Activated B cell treated with CpG ODN at 0.5 μM for 24 hours (primary cell): ENCODE data around the gene TSHZ3. TPM values are rescaled to one million over a fixed set of nuclear protein-coding genes. Genes with fewer than 3 reads are reported as not detected.

Experiments
- ATAC-seq: fragments of 200-7000 bp; cut with Tn5 transposase; one replicate; pipeline ENCODE4 v1.10.0; 2021; ENCODE audit warnings: low read depth, mild to moderate bottlenecking, moderate library complexity
- CTCF ChIA-PET: fragments of 350-600 bp; sonication (Branson Sonifier 250); formaldehyde crosslinking; loops from one replicate; lab custom pipeline; 2021; ENCODE audit warnings: antibody characterized with exemption; lab: Charles Lee
- POLR2A ChIA-PET: fragments of 350-600 bp; sonication (Branson Sonifier 250); formaldehyde crosslinking; loops from one replicate; lab custom pipeline; 2021; ENCODE audit warnings: antibody characterized with exemption; lab: Charles Lee
- DNase-seq: peaks from one replicate; pipeline ENCODE4 v3.0.0; 2022
- H3K27ac Mint-ChIP-seq: one replicate; pipeline ENCODE4 v1.8.0; 2020; ENCODE audit warnings: mixed read lengths
- H3K27me3 Mint-ChIP-seq: one replicate; pipeline ENCODE4 v1.8.0; 2021; ENCODE audit warnings: mixed read lengths
- H3K36me3 Mint-ChIP-seq: one replicate; pipeline ENCODE4 v1.8.0; 2021; ENCODE audit warnings: low read depth, mixed read lengths
- H3K4me1 Mint-ChIP-seq: one replicate; pipeline ENCODE4 v1.8.0; 2021; ENCODE audit warnings: mixed read lengths
- H3K4me3 Mint-ChIP-seq: one replicate; pipeline ENCODE4 v1.8.0; 2020; ENCODE audit warnings: mild to moderate bottlenecking, mixed read lengths
- H3K9me3 Mint-ChIP-seq: one replicate; pipeline ENCODE4 v1.8.0; 2020; ENCODE audit warnings: mixed read lengths
- CTCF ChIP-seq: fragments of 200-600 bp; IDR thresholded peaks from one replicate; pipeline ENCODE4 v1.8.0; 2022; ENCODE audit warnings: antibody characterized with exemption, mild to moderate bottlenecking
- intact Hi-C: fragments of 100-400 bp; cut with micrococcal nuclease; formaldehyde crosslinking; loops from one replicate; pipeline ENCODE4 v1.15.1; 2024
- total RNA-seq: library from RNA; stranded (reverse); gene quantifications from 2 replicates; pipeline ENCODE4 v1.2.3, GENCODE V29; 2022

TSHZ3 gene
- total RNA-seq, 1 donor from 2014 or later = not detected

- no peaks in the 10 kb centered on the region for H3K9me3 Mint-ChIP-seq
- CTCF ChIA-PET = no interaction called here
- no peak overlapping the region for H3K27ac Mint-ChIP-seq
- TF ChIP-seq CTCF = no peak
- no peak overlapping the region for H3K4me3 Mint-ChIP-seq
- H3K27me3 Mint-ChIP-seq = peaks cover 30% of the 10 kb centered on the region
- ATAC-seq (no peak), DNase-seq (no peak)
- no peaks in the 10 kb centered on the region for H3K36me3 Mint-ChIP-seq
- POLR2A ChIA-PET = no interaction called here
- H3K4me1 Mint-ChIP-seq = peaks cover 14% of the 10 kb centered on the region
- intact Hi-C loops = no loop called here
These were observed 6.3 kb downstream of the TSHZ3 start for GRCh38 chr19:31342926-31343325.

GRCh38 chr19:31340042-31341025, 8.9 kb downstream of the TSHZ3 start:
- Mint-ChIP-seq H3K4me3 (no peak overlapping the region), H3K9me3 (no peaks in the 10 kb centered on the region), H3K4me1 (peaks cover 13% of the 10 kb centered on the region), H3K27me3 (peaks cover 19% of the 10 kb centered on the region), H3K27ac (no peak overlapping the region), H3K36me3 (no peaks in the 10 kb centered on the region)
- no peak for TF ChIP-seq CTCF
- CTCF ChIA-PET = no interaction called here
- ATAC-seq (no peak), DNase-seq (no peak)
- intact Hi-C loops = no loop called here
- POLR2A ChIA-PET = no interaction called here

- CTCF ChIA-PET = no interaction called here
- no peak overlapping the region for H3K27ac Mint-ChIP-seq
These were observed 9.8 kb downstream of the TSHZ3 start for GRCh38 chr19:31339411-31339810.

GRCh38 chr19:31338069-31338776, 11.0 kb downstream of the TSHZ3 start:
- no peak for ATAC-seq
- Mint-ChIP-seq H3K27me3 (peaks cover 15% of the 10 kb centered on the region), H3K36me3 (no peaks in the 10 kb centered on the region), H3K9me3 (no peaks in the 10 kb centered on the region), H3K27ac (no peak overlapping the region), H3K4me1 (peaks cover 13% of the 10 kb centered on the region), H3K4me3 (no peak overlapping the region)
- intact Hi-C loops = no loop called here
- TF ChIP-seq CTCF = no peak
- ChIA-PET CTCF (interaction anchor here (0.6 kb wide), 1 partner anchor 12 kb away, joined by 3 read pairs; no protein-coding TSS in a partner anchor), POLR2A (no interaction called here)
- DNase-seq = no peak

More at GRCh38 chr19:31339411-31339810, 9.8 kb downstream of the TSHZ3 start:
- intact Hi-C loops = no loop called here
- Mint-ChIP-seq H3K27me3 (peaks cover 17% of the 10 kb centered on the region), H3K4me1 (peaks cover 13% of the 10 kb centered on the region), H3K9me3 (no peaks in the 10 kb centered on the region), H3K4me3 (no peak overlapping the region), H3K36me3 (no peaks in the 10 kb centered on the region)
- no peak for ATAC-seq
- DNase-seq = no peak
- TF ChIP-seq CTCF = no peak
- POLR2A ChIA-PET = no interaction called here
